GM21423 (cell line): Measurements from ENCODE around the gene ZSWIM4.

ENCODE experiments used
- ATAC-seq: cut with Tn5 transposase; IDR thresholded peaks from one replicate; pipeline ENCODE4 v1.9.1; 2021; ENCODE audit warnings: mild to moderate bottlenecking, moderate library complexity; ENCODE audit not compliant: unreplicated experiment

The ZSWIM4 gene

GRCh38 chr19:13831537-13832467, 36.6 kb downstream of the ZSWIM4 start:
- no peak for ATAC-seq

GRCh38 chr19:13833330-13834243, 38.3 kb downstream of the ZSWIM4 start:
- peak; percentile 71 for ATAC-seq

GRCh38 chr19:13834244-13835069, 39.2 kb downstream of the ZSWIM4 start:
- no peak for ATAC-seq

- no peak for ATAC-seq
These were observed 40.8 kb downstream of the ZSWIM4 start for GRCh38 chr19:13835791-13836723.

- no peak for ATAC-seq
These were observed 43.3 kb downstream of the ZSWIM4 start for GRCh38 chr19:13838435-13839129.

- peak; percentile 33 for ATAC-seq
These were observed 44.1 kb downstream of the ZSWIM4 start for GRCh38 chr19:13839130-13839937.

GRCh38 chr19:13839938-13840304, 44.7 kb downstream of the ZSWIM4 start:
- no peak for ATAC-seq

- ATAC-seq: no peak
These were observed 45.3 kb downstream of the ZSWIM4 start for GRCh38 chr19:13840305-13841085.

- ATAC-seq: no peak
These were observed 46.1 kb downstream of the ZSWIM4 start for GRCh38 chr19:13841086-13841961.

GRCh38 chr19:13841962-13842290, 46.7 kb downstream of the ZSWIM4 start:
- no peak for ATAC-seq

- ATAC-seq: no peak
These were observed 47.3 kb downstream of the ZSWIM4 start for GRCh38 chr19:13842291-13843103.

- ATAC-seq: no peak
These were observed 48.1 kb downstream of the ZSWIM4 start for GRCh38 chr19:13843104-13843921.

- no peak for ATAC-seq
These were observed 48.9 kb downstream of the ZSWIM4 start for GRCh38 chr19:13844130-13844631.

- peak; percentile 51 for ATAC-seq
These were observed 51.5 kb downstream of the ZSWIM4 start for GRCh38 chr19:13846557-13847406.
